22Rv1 (cell line): ENCODE measurements around the gene MTHFR.

Experiments
- CTCF ChIP-seq: fragments of 450-650 bp; IDR thresholded peaks from 2 replicates; pipeline ENCODE4 v1.5.1; 2017; ENCODE audit warnings: mild to moderate bottlenecking
- ZFX ChIP-seq: fragments of 450-650 bp; IDR thresholded peaks from 2 replicates; pipeline ENCODE4 v1.6.1; 2017; ENCODE audit warnings: antibody characterized with exemption, borderline replicate concordance

GRCh38 chr1:11759791-11760190 lies 46.0 kb downstream of the MTHFR start:
- TF ChIP-seq CTCF (no peak), ZFX (no peak)
